ENCODE results near the gene PPP6R2.

PPP6R2 gene

GRCh38 chr22:50314455-50315288 lies 28.5 kb upstream of the PPP6R2 start:
- Histone ChIP-seq H3K27me3 (ENCODE audit: control insufficient read depth, insufficient read depth, low read length) (no peaks in the 10 kb centered on the region), H3K9me3 (ENCODE audit: control insufficient read depth, low read length) (no peaks in the 10 kb centered on the region), H3K36me3 (ENCODE audit: control insufficient read depth, insufficient read depth, low read length) (no peaks in the 10 kb centered on the region), H3K4me1 (ENCODE audit: control insufficient read depth, insufficient read depth, low read length) (peaks cover 9% of the 10 kb centered on the region), H3K9ac (ENCODE audit: low read length) (no peak overlapping the region), H3K4me3 (ENCODE audit: low read length) (no peak overlapping the region)

GRCh38 chr22:50315289-50316113 lies 27.6 kb upstream of the PPP6R2 start:
- Histone ChIP-seq H3K4me1 (ENCODE audit: control insufficient read depth, insufficient read depth, low read length) (peaks cover 13% of the 10 kb centered on the region), H3K9ac (ENCODE audit: low read length) (no peak overlapping the region), H3K9me3 (ENCODE audit: control insufficient read depth, low read length) (no peaks in the 10 kb centered on the region), H3K4me3 (ENCODE audit: low read length) (no peak overlapping the region), H3K36me3 (ENCODE audit: control insufficient read depth, insufficient read depth, low read length) (no peaks in the 10 kb centered on the region), H3K27me3 (ENCODE audit: control insufficient read depth, insufficient read depth, low read length) (no peaks in the 10 kb centered on the region)

- Histone ChIP-seq H3K4me1 (ENCODE audit: control insufficient read depth, insufficient read depth, low read length) (peaks cover 14% of the 10 kb centered on the region), H3K27me3 (ENCODE audit: control insufficient read depth, insufficient read depth, low read length) (no peaks in the 10 kb centered on the region), H3K9ac (ENCODE audit: low read length) (no peak overlapping the region), H3K4me3 (ENCODE audit: low read length) (no peak overlapping the region), H3K36me3 (ENCODE audit: control insufficient read depth, insufficient read depth, low read length) (no peaks in the 10 kb centered on the region), H3K9me3 (ENCODE audit: control insufficient read depth, low read length) (no peaks in the 10 kb centered on the region)
Measured at GRCh38 chr22:50316114-50317065, 26.7 kb upstream of the PPP6R2 start.

- H3K27me3 ChIP-seq (ENCODE audit: control insufficient read depth, insufficient read depth, low read length) = no peaks in the 10 kb centered on the region
- no peak overlapping the region for H3K4me3 ChIP-seq (ENCODE audit: low read length)
- peaks cover 14% of the 10 kb centered on the region for H3K4me1 ChIP-seq (ENCODE audit: control insufficient read depth, insufficient read depth, low read length)
- no peaks in the 10 kb centered on the region for H3K36me3 ChIP-seq (ENCODE audit: control insufficient read depth, insufficient read depth, low read length)
- no peak overlapping the region for H3K9ac ChIP-seq (ENCODE audit: low read length)
- H3K9me3 ChIP-seq (ENCODE audit: control insufficient read depth, low read length) = no peaks in the 10 kb centered on the region
Measured at GRCh38 chr22:50317178-50317577, 25.9 kb upstream of the PPP6R2 start.

GRCh38 chr22:50317674-50318073 lies 25.5 kb upstream of the PPP6R2 start:
- H3K9ac ChIP-seq (ENCODE audit: low read length) = no peak overlapping the region
- H3K9me3 ChIP-seq (ENCODE audit: control insufficient read depth, low read length) = no peaks in the 10 kb centered on the region
- H3K36me3 ChIP-seq (ENCODE audit: control insufficient read depth, insufficient read depth, low read length) = no peaks in the 10 kb centered on the region
- H3K4me1 ChIP-seq (ENCODE audit: control insufficient read depth, insufficient read depth, low read length) = peaks cover 14% of the 10 kb centered on the region
- H3K27me3 ChIP-seq (ENCODE audit: control insufficient read depth, insufficient read depth, low read length) = no peaks in the 10 kb centered on the region
- no peak overlapping the region for H3K4me3 ChIP-seq (ENCODE audit: low read length)

GRCh38 chr22:50318356-50318697 lies 24.8 kb upstream of the PPP6R2 start:
- Histone ChIP-seq H3K9me3 (ENCODE audit: control insufficient read depth, low read length) (no peaks in the 10 kb centered on the region), H3K4me3 (ENCODE audit: low read length) (no peak overlapping the region), H3K36me3 (ENCODE audit: control insufficient read depth, insufficient read depth, low read length) (no peaks in the 10 kb centered on the region), H3K9ac (ENCODE audit: low read length) (no peak overlapping the region), H3K27me3 (ENCODE audit: control insufficient read depth, insufficient read depth, low read length) (no peaks in the 10 kb centered on the region), H3K4me1 (ENCODE audit: control insufficient read depth, insufficient read depth, low read length) (peaks cover 14% of the 10 kb centered on the region)

- Histone ChIP-seq H3K9me3 (ENCODE audit: control insufficient read depth, low read length) (no peaks in the 10 kb centered on the region), H3K4me3 (ENCODE audit: low read length) (no peak overlapping the region), H3K27me3 (ENCODE audit: control insufficient read depth, insufficient read depth, low read length) (no peaks in the 10 kb centered on the region), H3K9ac (ENCODE audit: low read length) (no peak overlapping the region), H3K36me3 (ENCODE audit: control insufficient read depth, insufficient read depth, low read length) (no peaks in the 10 kb centered on the region), H3K4me1 (ENCODE audit: control insufficient read depth, insufficient read depth, low read length) (peaks cover 14% of the 10 kb centered on the region)
Measured at GRCh38 chr22:50318698-50319411, 24.3 kb upstream of the PPP6R2 start.

- Histone ChIP-seq H3K4me3 (ENCODE audit: low read length) (no peak overlapping the region), H3K4me1 (ENCODE audit: control insufficient read depth, insufficient read depth, low read length) (peaks cover 7% of the 10 kb centered on the region), H3K36me3 (ENCODE audit: control insufficient read depth, insufficient read depth, low read length) (no peaks in the 10 kb centered on the region), H3K9me3 (ENCODE audit: control insufficient read depth, low read length) (no peaks in the 10 kb centered on the region), H3K9ac (ENCODE audit: low read length) (no peak overlapping the region), H3K27me3 (ENCODE audit: control insufficient read depth, insufficient read depth, low read length) (no peaks in the 10 kb centered on the region)
Measured at GRCh38 chr22:50319503-50319951, 23.6 kb upstream of the PPP6R2 start.

GRCh38 chr22:50320116-50320515 lies 23.0 kb upstream of the PPP6R2 start:
- Histone ChIP-seq H3K4me3 (ENCODE audit: low read length) (no peak overlapping the region), H3K9ac (ENCODE audit: low read length) (no peak overlapping the region), H3K9me3 (ENCODE audit: control insufficient read depth, low read length) (no peaks in the 10 kb centered on the region), H3K27me3 (ENCODE audit: control insufficient read depth, insufficient read depth, low read length) (no peaks in the 10 kb centered on the region), H3K4me1 (ENCODE audit: control insufficient read depth, insufficient read depth, low read length) (peaks cover 5% of the 10 kb centered on the region), H3K36me3 (ENCODE audit: control insufficient read depth, insufficient read depth, low read length) (no peaks in the 10 kb centered on the region)

- Histone ChIP-seq H3K4me3 (ENCODE audit: low read length) (no peak overlapping the region), H3K27me3 (ENCODE audit: control insufficient read depth, insufficient read depth, low read length) (no peaks in the 10 kb centered on the region), H3K36me3 (ENCODE audit: control insufficient read depth, insufficient read depth, low read length) (no peaks in the 10 kb centered on the region), H3K4me1 (ENCODE audit: control insufficient read depth, insufficient read depth, low read length) (peaks cover 8% of the 10 kb centered on the region), H3K9me3 (ENCODE audit: control insufficient read depth, low read length) (no peaks in the 10 kb centered on the region), H3K9ac (ENCODE audit: low read length) (no peak overlapping the region)
Measured at GRCh38 chr22:50320671-50321325, 22.3 kb upstream of the PPP6R2 start.
